Activated CD4-positive, alpha-beta T cell treated with anti-CD3 and anti-CD28 coated beads for 24 hours (primary cell): ENCODE measurements around the gene MEGF9.

ENCODE experiments used
- DNase-seq, 2 donors: peaks; one replicate each; pipeline ENCODE4 v3.0.0-alpha.2; 2020; ENCODE audit warnings: low read depth in 2 of 2

MEGF9 gene

DNA sequence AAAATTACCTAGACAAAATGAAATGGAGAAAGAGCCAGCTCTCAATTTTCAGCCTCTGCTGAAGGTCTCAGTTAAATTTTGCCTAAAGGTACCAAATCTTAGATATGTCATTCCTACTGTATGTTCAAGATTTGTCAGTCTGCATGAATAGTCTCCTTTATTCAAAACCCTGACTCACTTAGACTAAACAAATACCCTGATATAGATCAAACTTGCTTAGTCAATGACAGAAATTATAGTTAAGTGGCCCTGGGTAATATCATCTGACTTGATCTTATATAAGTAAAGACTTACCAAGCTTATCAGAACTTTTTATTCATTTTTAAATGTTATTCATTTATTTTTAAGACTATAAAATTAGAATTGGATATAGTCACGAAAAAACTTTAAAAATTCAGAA is 12.2 kb downstream of the MEGF9 start:
- DNase-seq: no peak

DNA sequence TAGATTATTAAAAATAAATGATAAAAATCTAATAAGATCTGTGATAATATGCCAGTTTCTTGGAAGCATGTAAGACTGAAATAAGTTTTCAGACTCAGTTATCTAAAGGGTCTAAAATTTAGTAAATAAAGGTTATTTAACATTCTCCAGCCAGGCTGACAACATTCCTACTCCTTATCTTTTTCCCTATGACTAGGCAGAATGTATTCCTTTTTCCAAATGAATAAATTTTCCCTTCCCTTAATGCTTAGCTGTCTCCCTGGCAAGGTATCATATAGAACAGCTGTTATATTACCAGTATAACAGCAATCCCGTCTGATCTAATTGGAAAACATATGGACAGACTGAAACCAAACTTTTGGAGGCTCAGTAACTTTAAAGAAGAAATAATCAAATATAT is 13.0 kb downstream of the MEGF9 start:
- DNase-seq: no peak

DNA sequence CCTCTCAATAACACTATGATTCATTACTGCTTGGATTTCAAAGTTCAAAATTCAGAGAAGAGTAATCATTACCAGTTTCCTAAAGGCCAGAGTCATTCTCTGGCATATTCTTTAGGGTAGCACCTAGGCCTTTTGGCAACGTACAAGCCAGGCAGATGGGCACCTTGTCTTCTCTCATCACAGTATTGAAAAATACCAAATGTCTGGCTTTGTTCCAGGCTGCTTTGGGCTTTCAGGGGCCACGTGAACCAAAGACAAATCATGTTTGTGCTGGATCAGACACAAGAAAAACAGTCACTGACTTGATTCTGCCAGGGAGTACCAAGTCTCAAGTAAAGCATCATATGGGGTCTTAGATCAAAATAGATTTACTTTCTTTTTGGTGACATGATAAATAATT is 15.5 kb downstream of the MEGF9 start:
- no peak for DNase-seq

DNA sequence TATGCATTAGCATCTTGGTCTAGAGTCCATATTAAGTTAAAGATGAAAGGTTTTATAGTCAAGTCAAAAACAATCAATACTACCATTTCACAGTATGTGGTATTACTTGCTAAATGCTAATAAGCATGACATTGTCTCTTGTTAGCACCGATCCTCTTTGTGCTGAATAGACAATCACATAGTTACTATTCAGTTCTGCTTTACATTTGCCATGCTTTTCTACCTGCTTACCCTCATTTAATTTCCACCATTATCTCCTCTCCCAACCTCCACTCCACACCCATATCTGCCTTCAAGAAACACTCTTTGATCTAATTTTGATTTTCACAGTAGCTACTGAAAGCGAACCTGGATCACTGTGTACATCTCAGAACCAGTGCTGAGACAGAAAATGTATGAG is 16.8 kb downstream of the MEGF9 start:
- DNase-seq: no peak

DNA sequence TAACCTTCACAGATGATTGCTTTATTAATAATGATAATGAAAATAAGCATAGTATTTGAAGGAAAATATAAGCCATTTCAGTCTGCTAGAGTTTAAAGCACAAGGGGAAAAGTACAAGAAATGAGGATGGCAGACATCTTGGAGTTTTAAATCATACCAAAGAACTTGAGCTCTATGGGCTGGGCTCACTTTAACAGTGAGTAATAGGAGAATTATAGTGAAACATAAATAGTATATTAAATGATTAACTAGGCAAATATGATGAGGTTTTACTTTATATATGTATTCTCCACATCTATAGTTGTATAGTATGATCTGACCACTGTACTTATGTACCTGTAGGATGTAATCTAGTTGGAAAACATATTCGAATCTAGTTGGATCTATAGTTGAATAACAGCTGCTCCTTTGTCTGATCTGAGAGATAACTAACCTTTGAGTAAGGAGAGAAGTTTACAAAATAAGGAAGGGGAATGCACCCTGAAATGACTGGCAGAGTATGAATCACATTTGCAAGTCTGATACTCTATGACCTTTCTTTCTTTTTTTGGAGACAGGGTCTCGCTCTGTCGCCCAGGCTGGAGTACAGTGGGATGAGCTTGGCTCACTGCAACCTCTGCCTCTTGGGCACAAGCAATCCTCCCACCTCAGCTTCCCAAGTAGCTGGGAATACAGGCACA is 17.6 kb downstream of the MEGF9 start:
- no peak for DNase-seq

DNA sequence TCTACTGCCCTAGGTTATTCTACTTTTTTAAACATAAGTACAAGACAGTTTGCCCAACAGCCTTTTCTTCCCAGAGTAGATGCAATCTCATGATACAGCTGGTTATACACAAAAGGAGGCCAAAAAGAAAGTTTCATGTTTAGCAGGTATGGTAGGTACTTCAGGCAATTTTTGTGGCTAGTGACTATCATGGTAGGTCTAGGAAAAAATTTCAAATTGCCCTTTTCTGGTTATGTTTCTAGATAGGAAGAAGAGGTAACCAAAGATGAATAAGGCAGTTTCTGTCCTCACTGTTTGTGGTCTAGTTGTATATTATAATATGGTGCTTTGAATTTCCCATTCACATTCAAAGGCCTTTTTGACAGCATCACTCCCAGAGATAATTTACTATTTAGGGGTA is 19.7 kb downstream of the MEGF9 start:
- DNase-seq: no peak

DNA sequence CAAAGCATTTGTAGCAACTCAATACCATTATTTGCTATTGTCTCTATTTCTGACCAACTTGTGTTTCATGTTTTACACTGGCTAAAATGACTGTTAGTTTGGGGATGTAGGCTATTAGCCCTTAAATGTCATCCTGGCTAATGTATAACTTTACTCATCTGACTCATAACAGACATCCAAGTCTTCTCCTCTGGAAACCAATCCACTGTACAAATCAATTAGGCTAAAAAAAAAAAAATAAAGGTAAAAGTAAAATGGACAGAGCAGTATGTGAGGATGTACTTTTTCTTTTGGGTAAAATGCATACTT is 20.6 kb downstream of the MEGF9 start:
- DNase-seq: no peak

DNA sequence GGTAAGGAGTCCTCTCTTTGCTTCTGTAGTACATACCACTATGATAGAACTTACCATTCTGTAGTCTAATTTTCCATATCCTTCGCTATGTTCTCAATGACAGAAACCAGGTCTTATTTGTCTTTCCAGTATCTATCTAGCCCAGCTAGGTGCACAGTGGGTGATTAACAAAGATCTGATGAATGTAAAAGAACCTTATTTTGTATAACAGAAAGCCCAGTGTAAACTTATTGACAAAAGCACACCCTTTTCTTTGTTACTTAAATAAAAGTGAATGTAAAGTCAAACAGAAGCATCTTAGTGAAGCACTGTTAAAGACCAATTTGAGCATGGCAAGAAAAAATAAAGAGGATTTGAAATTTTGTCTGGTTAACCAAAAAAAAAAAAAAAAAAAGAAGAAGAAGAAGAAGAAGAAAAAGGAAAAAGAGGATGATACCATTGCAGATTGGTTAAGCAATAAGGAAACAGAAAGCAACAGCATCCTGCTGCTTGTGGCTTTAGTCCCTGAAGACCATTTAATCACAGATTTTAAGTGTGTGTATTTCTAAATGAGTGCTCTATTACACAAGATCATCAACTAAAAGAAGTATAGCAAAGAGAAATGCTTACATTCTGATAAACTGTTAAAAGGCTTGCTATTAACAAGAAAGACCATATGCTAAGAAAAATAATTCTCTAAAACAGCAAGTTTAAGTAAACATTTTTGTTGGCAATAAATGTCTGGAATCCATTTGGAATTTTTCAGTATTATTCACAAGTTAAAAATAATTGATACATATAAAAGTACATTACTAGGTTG is 21.2 kb downstream of the MEGF9 start:
- DNase-seq: no peak

DNA sequence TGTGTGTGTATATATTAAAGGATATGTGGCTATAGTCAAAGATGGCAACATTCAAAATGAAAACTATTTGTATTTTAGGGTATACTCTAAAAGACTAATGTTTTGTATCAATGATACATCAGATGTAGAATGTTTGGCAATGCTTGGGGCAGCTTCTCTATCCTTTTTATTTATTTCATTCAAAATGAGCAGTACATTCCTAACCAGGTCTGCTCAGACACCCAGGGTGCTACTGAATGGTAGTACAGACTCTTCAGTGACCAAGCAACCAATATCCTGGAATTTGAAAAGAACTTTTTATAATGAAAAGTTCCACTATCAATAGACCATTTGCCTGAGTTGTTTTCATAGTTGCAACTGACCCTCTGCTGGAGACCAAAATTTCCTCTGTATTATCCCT is 23.9 kb downstream of the MEGF9 start:
- no peak for DNase-seq

DNA sequence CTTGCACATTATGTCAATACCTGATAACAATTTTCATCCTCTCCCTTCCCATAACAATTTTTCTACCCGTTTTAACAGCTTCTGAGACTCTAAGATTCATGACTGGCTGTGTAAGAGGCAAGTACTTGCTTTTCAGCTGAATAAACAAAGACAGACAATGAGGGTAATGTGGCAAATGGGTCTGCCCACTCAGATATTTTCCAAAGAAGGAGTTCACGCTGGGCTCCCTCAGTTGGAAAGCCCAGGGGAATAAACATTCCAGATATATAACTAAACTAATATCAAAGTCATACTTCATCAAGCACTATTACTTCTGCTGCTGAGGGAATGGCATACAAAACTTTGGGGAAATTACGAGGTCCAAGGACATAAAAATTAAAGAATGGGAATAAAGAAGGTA is 24.4 kb downstream of the MEGF9 start:
- no peak for DNase-seq

DNA sequence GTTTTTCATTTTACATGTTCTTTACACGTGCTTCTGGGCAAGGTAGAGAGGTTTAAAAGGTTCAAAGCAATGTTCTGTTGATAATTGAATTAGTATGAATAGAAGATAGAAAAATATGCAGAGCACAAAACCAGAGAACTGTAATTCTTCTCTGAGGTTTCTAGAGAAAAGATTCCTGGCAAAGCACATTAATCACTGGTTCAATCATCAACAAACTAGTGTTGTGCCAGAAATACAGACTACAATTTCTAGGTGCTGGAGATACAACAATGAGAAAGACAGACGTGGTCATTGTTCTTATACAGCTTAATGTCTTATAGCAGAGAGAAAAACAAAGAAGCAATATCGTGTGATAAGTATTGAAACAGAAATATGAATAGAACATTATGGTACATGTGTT is 25.5 kb downstream of the MEGF9 start:
- DNase-seq: no peak

DNA sequence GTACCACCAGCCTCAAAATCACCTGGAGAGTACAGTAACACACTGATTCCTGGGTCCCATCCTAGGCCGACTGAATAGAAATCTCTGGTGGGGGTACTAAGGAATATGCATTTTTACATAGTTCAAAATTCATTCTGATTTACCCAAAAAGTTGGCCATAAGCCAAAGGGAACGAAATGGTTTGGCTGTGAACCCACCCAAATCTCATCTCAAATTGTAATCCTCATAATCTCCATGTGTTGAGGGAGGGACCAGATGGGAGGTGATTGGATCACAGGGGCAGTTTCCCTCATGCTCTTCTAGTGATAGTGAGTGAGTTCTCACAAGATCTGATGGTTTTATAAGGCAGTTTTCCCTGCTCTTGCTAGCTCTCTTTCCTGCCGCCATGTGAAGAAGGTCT is 31.1 kb downstream of the MEGF9 start:
- no peak for DNase-seq

DNA sequence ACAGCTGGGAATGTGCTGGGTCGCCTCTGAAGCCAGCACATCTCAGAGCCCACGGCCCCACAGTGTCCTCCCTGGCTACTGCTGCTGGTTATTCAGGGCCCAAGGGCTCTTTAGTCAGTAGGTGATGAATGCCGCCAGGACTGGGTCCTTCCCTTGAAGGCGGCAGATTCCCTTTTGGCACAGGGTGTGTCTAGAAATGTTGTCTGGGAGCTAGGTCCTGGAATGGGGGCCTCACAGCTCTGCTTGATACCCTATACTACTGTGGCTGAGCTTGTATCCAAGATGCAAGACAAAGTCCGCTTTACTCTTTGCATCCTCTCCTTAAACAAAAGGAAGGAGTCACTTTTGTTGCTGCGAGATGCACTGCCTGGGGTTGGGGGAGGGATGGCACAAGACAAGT is 33.1 kb downstream of the MEGF9 start:
- no peak for DNase-seq

DNA sequence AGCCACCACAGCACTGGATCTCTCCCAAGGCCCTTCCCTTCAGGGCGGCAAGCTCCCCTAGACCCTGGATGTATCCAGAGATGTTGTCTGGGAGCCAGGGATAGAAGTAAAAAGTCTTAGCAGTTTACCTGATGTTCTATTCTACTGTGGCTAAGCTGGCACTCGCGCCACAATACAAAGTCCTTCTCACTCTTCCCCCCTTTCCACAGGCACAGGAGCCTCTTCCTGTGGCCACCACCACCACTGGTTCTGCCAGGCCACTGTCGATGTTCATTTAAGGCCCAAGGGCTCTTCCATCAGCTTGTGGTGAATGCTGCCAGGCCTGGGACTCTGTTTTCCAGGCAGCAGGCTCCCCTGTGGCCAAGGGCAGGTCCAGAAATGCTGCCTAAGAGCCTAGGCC is 33.7 kb downstream of the MEGF9 start:
- no peak for DNase-seq

DNA sequence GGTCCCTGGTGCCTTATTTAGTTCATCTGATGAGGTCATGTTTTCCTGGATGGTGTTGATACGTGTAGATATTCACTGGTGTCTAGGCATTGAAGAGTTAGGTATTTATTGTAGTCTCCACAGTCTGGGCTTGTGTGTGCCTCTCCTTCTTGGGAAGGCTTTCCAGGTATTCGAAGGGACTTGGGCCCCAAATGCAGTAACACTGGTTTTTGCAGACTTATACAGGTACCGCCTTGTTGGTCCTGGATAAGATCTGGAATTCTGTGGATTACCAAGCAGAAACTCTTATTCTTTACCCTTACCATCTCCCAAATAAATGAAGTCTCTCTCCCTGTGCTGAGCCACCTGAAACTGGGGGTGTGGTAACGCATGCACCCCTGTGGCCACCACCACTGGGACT is 34.1 kb downstream of the MEGF9 start:
- DNase-seq: no peak

DNA sequence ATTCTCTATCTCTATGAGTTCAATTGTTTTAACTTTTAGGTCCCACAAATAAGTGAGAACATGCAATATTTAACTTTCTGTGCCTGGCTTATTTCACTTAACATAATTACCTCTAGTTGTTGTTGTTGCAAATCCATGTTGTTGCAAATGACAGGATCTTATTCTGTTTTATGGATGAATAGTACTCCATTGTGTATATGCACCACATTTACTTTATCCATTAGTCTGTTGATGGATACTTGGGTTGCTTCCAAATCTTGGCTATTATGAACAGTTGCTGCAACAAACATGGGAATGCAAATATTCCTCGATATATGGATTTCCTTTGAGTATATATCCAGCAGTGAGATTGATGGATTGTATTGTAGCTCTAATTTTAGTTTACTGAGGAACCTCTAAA is 36.3 kb downstream of the MEGF9 start:
- no peak for DNase-seq

DNA sequence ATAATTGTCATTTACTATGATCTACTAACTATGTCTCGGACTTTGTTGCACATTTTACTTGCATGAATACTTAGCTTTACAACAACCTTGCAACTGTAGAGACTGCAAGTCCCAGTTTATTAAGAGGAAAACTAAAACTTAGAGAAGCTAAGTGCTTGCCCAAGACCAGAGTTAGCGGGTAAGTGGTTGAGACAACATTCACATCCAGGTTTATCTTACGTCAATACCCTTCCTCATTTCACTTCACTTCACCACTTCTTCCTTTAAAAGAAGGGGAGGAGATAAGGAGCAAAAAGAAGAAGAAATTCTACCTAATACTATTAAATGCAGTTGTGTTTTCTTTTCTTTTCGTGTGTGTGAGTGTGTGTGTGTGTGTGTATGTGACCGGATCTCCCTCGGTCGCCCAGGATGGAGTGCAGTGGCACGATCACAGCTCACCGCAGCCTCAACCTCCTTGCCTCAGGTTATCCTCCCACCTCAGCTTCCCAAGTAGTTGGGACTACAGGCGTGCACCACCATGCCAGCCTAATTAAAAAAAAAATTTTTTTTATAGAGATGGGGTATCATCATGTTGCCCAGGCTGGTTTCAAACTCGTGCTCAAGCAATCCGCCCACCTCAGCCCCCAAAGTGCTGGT is 37.4 kb downstream of the MEGF9 start:
- DNase-seq: no peak

DNA sequence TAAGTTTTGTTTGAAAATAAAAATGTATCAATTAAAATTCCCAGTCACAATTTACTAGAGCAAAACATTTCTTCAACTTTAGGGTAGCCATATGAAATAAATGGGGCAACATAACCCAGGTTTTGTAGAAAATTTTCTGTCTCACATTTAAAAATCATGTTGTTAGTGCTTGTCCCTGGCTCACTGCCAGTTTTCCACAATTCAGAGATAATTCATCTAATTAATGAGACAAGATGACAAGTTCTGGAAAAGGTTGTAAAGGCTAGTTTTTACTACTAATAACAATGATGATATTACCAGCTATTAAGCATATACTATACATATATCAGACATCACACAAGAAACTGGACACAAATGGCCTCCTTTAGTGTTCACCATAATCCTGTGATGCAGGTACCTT is 45.9 kb downstream of the MEGF9 start:
- DNase-seq: no peak

DNA sequence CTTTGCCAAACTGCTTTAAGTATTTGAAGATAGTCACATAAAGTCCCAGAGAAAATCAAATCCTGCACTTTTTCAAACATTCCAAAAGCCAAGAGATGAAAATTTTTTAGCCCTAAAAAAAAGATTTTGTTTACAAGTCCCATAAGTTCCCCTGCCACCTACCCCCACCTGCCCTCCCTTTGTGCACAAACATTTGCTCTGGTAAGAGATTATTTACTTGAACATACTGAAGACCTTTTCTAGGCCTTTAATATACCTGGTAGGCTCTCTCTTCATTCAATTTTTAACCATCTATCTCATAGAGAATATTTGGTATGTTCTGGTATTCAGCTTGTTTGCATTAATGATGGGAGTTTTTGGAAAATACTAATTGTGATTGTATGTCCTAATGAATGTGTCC is 50.3 kb downstream of the MEGF9 start:
- no peak for DNase-seq

DNA sequence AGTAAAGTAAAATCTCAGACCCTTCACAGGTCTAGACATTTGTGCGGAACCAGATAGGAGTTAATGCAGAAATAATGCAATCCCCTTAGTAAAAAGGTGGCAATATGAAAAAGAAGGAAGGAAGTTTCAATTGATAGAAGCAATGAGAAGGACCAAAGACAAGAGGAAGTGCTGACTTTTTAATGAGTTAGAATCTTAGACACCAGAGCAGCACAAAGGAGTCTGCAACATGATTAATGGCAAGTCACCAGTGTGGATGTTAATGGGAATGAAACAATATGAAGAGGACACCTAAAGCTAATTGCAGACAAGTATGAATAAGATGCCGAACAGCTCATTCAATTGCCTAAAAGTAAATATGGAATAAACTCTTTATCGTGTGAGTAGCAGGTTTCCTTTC is 50.9 kb downstream of the MEGF9 start:
- DNase-seq: no peak

DNA sequence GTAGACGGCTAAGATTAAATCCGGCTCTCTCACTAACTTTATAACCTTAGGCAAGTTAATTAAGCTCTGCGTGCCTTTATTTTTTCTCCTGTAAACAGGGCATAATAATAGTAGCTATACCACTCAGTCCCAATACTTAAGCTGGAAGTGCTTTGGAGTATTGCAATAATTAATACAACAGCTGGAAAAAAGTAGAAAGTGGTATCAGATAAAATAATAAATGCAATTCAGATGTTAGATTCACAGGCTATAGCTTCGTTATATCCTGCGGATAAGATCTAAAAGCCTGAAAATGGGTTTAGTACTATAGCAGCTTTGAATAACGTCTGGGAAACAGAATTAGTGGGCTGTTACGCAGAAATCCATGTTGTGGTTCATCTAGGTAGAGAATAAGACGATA is 51.8 kb downstream of the MEGF9 start:
- no peak for DNase-seq

DNA sequence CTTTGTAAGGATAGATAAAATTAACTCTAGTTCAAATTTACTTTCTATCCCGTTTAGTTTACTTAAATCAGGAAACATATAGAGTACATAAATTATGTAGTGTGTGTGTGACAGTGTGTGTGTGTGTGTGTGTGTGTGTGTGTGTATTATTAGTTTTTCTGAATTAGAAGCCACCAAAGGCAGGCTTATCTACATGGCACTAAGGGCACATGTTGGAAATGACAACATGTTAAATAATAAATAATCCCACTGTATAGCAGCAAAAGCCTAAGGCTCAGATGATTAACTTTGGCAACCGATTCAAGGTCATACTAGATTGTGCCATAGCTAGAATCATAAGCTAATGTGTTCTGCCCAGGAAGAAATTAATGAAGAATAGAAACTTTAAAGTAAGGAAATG is 54.6 kb downstream of the MEGF9 start:
- DNase-seq: no peak

DNA sequence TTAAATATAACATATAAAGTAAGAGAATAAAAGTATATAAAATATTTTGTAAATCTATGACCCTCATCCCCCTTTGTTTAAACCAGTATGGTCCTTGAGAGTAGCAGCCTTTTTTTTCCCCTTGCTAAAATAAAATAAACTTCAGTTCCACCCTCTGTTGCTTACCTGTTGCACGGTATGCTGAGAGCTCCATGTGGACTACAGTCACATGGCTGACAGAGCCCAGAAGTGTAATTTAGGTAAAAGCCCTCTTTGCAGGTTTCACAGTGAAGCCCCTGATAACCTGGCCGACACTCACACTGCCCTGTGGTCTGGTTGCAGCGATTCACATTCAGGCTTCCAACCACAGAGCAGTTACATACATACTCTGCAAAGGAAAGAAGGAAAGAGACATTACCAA is 55.1 kb downstream of the MEGF9 start:
- DNase-seq: no peak
